ENCODE data around the gene ELOVL6.

DNA sequence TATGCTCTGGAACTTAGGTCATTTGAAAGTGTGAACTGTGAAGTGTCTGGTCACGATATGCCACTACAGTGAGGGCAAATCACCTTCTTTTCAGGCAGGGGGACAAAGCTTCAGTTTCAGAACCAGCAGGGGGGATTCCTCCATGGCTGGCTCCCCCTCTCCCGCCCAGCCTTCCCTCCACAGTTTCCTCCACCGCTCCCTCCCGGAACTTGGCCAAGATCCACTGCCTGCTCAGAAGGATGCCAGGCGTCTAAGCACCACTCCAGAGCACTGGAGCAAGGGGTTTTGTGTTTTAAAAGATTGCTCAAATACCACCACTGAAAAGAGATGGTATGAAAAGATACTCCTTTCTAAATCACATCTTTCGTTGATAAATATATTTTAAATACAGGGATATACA is 126.9 kb downstream of the ELOVL6 start:
- TF ChIP-seq, protein P1, sequence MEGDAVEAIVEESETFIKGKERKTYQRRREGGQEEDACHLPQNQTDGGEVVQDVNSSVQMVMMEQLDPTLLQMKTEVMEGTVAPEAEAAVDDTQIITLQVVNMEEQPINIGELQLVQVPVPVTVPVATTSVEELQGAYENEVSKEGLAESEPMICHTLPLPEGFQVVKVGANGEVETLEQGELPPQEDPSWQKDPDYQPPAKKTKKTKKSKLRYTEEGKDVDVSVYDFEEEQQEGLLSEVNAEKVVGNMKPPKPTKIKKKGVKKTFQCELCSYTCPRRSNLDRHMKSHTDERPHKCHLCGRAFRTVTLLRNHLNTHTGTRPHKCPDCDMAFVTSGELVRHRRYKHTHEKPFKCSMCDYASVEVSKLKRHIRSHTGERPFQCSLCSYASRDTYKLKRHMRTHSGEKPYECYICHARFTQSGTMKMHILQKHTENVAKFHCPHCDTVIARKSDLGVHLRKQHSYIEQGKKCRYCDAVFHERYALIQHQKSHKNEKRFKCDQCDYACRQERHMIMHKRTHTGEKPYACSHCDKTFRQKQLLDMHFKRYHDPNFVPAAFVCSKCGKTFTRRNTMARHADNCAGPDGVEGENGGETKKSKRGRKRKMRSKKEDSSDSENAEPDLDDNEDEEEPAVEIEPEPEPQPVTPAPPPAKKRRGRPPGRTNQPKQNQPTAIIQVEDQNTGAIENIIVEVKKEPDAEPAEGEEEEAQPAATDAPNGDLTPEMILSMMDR (IDR thresholded peaks at IDR 0.05), result no peak
- TF ChIP-seq POLR2A (IDR thresholded peaks at IDR 0.05), result no peak
- no peak for TF ChIP-seq EP300 (IDR thresholded peaks at IDR 0.05)
